Activated CD4-positive, alpha-beta T cell treated with anti-CD3 and anti-CD28 coated beads for 36 hours (primary cell): Measurements from ENCODE around the gene PPDPF. TPM values are rescaled to one million over a fixed set of nuclear protein-coding genes. Genes with fewer than 3 reads are reported as not detected.

Experiments used
- ATAC-seq: fragments of 200-7000 bp; cut with Tn5 transposase; one replicate; pipeline ENCODE4 v1.10.0; 2021; ENCODE audit warnings: mild to moderate bottlenecking, moderate library complexity
- CTCF ChIA-PET: fragments of 350-600 bp; sonication (Branson Sonifier 250); formaldehyde crosslinking; loops from one replicate; lab custom pipeline; 2021; ENCODE audit warnings: antibody characterized with exemption; lab: Charles Lee
- POLR2A ChIA-PET: fragments of 350-600 bp; sonication (Branson Sonifier 250); formaldehyde crosslinking; loops from one replicate; lab custom pipeline; 2021; ENCODE audit warnings: antibody characterized with exemption, inconsistent platforms; lab: Charles Lee
- DNase-seq: peaks from one replicate; pipeline ENCODE4 v3.0.0-alpha.2; 2020
- H3K27ac Mint-ChIP-seq: one replicate; pipeline ENCODE4 v1.8.0; 2021; ENCODE audit warnings: mixed read lengths
- H3K27me3 Mint-ChIP-seq: one replicate; pipeline ENCODE4 v1.8.0; 2021; ENCODE audit warnings: mixed read lengths
- H3K36me3 Mint-ChIP-seq: one replicate; pipeline ENCODE4 v1.8.0; 2021; ENCODE audit warnings: low read depth, mixed read lengths
- H3K4me1 Mint-ChIP-seq: one replicate; pipeline ENCODE4 v1.8.0; 2021; ENCODE audit warnings: mixed read lengths
- H3K4me3 Mint-ChIP-seq: one replicate; pipeline ENCODE4 v1.8.0; 2021; ENCODE audit warnings: mild to moderate bottlenecking, moderate library complexity, mixed read lengths
- H3K9me3 Mint-ChIP-seq: one replicate; pipeline ENCODE4 v1.8.0; 2021; ENCODE audit warnings: low read depth, mixed read lengths
- intact Hi-C, 2 experiments: fragments of 100-400 bp; cut with DNase I in 1 of 2; cut with micrococcal nuclease in 1 of 2; formaldehyde crosslinking; loops; one replicate each; pipeline versions ENCODE4 v1.14.2 to v1.15.1; 2022 to 2024; cut with DNase I, micrococcal nuclease
- total RNA-seq, 2 experiments: library from RNA; stranded (reverse); gene quantifications; one replicate each; pipeline ENCODE4 v1.2.3, GENCODE V29; 2021

Gene PPDPF
- total RNA-seq, 2 experiments from 2014 or later = 119 to 133 TPM

GRCh38 chr20:63490416-63490815 lies 30.1 kb upstream of the PPDPF start:
- intact Hi-C loops = no loop called here
- DNase-seq (no peak), ATAC-seq (no peak)
- CTCF ChIA-PET = no interaction called here
- no peaks in the 10 kb centered on the region for H3K4me1 Mint-ChIP-seq
- no peak overlapping the region for H3K4me3 Mint-ChIP-seq
- H3K27ac Mint-ChIP-seq = no peak overlapping the region
- H3K27me3 Mint-ChIP-seq = peaks cover 10% of the 10 kb centered on the region
- H3K36me3 Mint-ChIP-seq = no peaks in the 10 kb centered on the region
- POLR2A ChIA-PET = interaction anchor here (0.6 kb wide), 1 partner anchor 24 kb away, joined by 7 read pairs; no protein-coding TSS in a partner anchor
- no peaks in the 10 kb centered on the region for H3K9me3 Mint-ChIP-seq

GRCh38 chr20:63491078-63491477 lies 29.5 kb upstream of the PPDPF start:
- ATAC-seq (no peak), DNase-seq (no peak)
- no peaks in the 10 kb centered on the region for H3K9me3 Mint-ChIP-seq
- H3K4me1 Mint-ChIP-seq = no peaks in the 10 kb centered on the region
- POLR2A ChIA-PET = interaction anchor here (0.6 kb wide), 1 partner anchor 24 kb away, joined by 7 read pairs; no protein-coding TSS in a partner anchor
- CTCF ChIA-PET = no interaction called here
- intact Hi-C loops = no loop called here
- no peak overlapping the region for H3K4me3 Mint-ChIP-seq
- no peaks in the 10 kb centered on the region for H3K36me3 Mint-ChIP-seq
- H3K27me3 Mint-ChIP-seq = peaks cover 10% of the 10 kb centered on the region
- no peak overlapping the region for H3K27ac Mint-ChIP-seq

GRCh38 chr20:63491635-63492230 lies 28.8 kb upstream of the PPDPF start:
- Mint-ChIP-seq H3K9me3 (no peaks in the 10 kb centered on the region), H3K27me3 (peaks cover 8% of the 10 kb centered on the region), H3K27ac (no peak overlapping the region), H3K4me1 (peaks cover 2% of the 10 kb centered on the region), H3K4me3 (no peak overlapping the region), H3K36me3 (no peaks in the 10 kb centered on the region)
- DNase-seq = no peak
- CTCF ChIA-PET = no interaction called here
- POLR2A ChIA-PET = no interaction called here
- no peak for ATAC-seq
- intact Hi-C loops = no loop called here

- ChIA-PET CTCF (no interaction called here), POLR2A (no interaction called here)
- intact Hi-C loops = no loop called here
- Mint-ChIP-seq H3K4me1 (peaks cover 2% of the 10 kb centered on the region), H3K9me3 (no peaks in the 10 kb centered on the region), H3K27ac (no peak overlapping the region), H3K4me3 (no peak overlapping the region), H3K36me3 (no peaks in the 10 kb centered on the region), H3K27me3 (peaks cover 12% of the 10 kb centered on the region)
- DNase-seq = no peak
- ATAC-seq = no peak
Measured at GRCh38 chr20:63492518-63492917, 28.0 kb upstream of the PPDPF start.

- DNase-seq (no peak), ATAC-seq (no peak)
- intact Hi-C loops = no loop called here
- no peaks in the 10 kb centered on the region for H3K9me3 Mint-ChIP-seq
- no peak overlapping the region for H3K27ac Mint-ChIP-seq
- H3K36me3 Mint-ChIP-seq = no peaks in the 10 kb centered on the region
- CTCF ChIA-PET = no interaction called here
- H3K4me1 Mint-ChIP-seq = peaks cover 2% of the 10 kb centered on the region
- POLR2A ChIA-PET = no interaction called here
- peaks cover 14% of the 10 kb centered on the region for H3K27me3 Mint-ChIP-seq
- no peak overlapping the region for H3K4me3 Mint-ChIP-seq
Measured at GRCh38 chr20:63492982-63493381, 27.6 kb upstream of the PPDPF start.

- H3K36me3 Mint-ChIP-seq = no peaks in the 10 kb centered on the region
- CTCF ChIA-PET = no interaction called here
- POLR2A ChIA-PET = no interaction called here
- intact Hi-C loops = no loop called here
- H3K4me1 Mint-ChIP-seq = peaks cover 2% of the 10 kb centered on the region
- no peak overlapping the region for H3K27ac Mint-ChIP-seq
- H3K9me3 Mint-ChIP-seq = no peaks in the 10 kb centered on the region
- no peak for ATAC-seq
- no peak for DNase-seq
- H3K27me3 Mint-ChIP-seq = peaks cover 14% of the 10 kb centered on the region
- H3K4me3 Mint-ChIP-seq = no peak overlapping the region
Measured at GRCh38 chr20:63493563-63494020, 27.0 kb upstream of the PPDPF start.

GRCh38 chr20:63494084-63494419 lies 26.5 kb upstream of the PPDPF start:
- Mint-ChIP-seq H3K27me3 (peaks cover 14% of the 10 kb centered on the region), H3K36me3 (no peaks in the 10 kb centered on the region), H3K9me3 (no peaks in the 10 kb centered on the region), H3K27ac (no peak overlapping the region), H3K4me3 (no peak overlapping the region), H3K4me1 (peaks cover 2% of the 10 kb centered on the region)
- no peak for ATAC-seq
- intact Hi-C loops = no loop called here
- POLR2A ChIA-PET = no interaction called here
- CTCF ChIA-PET = no interaction called here
- no peak for DNase-seq

- CTCF ChIA-PET = interaction anchor here (0.7 kb wide), 2 partner anchors 10 to 282 kb away, joined by 3 read pairs; no protein-coding TSS in a partner anchor
- H3K4me1 Mint-ChIP-seq = peaks cover 2% of the 10 kb centered on the region
- POLR2A ChIA-PET = no interaction called here
Measured at GRCh38 chr20:63494420-63495166, 26.0 kb upstream of the PPDPF start.

GRCh38 chr20:63495167-63495720 lies 25.3 kb upstream of the PPDPF start:
- DNase-seq (no peak), ATAC-seq (no peak)
- ChIA-PET POLR2A (no interaction called here), CTCF (interaction anchor here (0.7 to 1.7 kb wide), 5 partner anchors 10 to 283 kb away, joined by 3 to 5 read pairs (median 4); no protein-coding TSS in a partner anchor)
- Mint-ChIP-seq H3K9me3 (no peaks in the 10 kb centered on the region), H3K4me1 (peaks cover 2% of the 10 kb centered on the region), H3K27me3 (peaks cover 14% of the 10 kb centered on the region), H3K36me3 (no peaks in the 10 kb centered on the region), H3K27ac (no peak overlapping the region), H3K4me3 (no peak overlapping the region)
- intact Hi-C loops = no loop called here

More at GRCh38 chr20:63494420-63495166, 26.0 kb upstream of the PPDPF start:
- Mint-ChIP-seq H3K36me3 (no peaks in the 10 kb centered on the region), H3K27me3 (peaks cover 14% of the 10 kb centered on the region), H3K4me3 (no peak overlapping the region), H3K27ac (no peak overlapping the region), H3K9me3 (no peaks in the 10 kb centered on the region)
- ATAC-seq = no peak
- DNase-seq = no peak
- intact Hi-C loops = no loop called here

- ATAC-seq (peak; percentile 80), DNase-seq (peak; percentile 88)
- H3K9me3 Mint-ChIP-seq = no peaks in the 10 kb centered on the region
- H3K4me1 Mint-ChIP-seq = peaks cover 2% of the 10 kb centered on the region
- peak overlapping the region; percentile 43 for H3K4me3 Mint-ChIP-seq
- POLR2A ChIA-PET = interaction anchor here (0.8 kb wide), 1 partner anchor 193 kb away, joined by 3 read pairs; no protein-coding TSS in a partner anchor
- intact Hi-C loops = loop anchor here (1.0 to 2.0 kb wide), 3 partner anchors 24 to 41 kb away; partner anchors contain the start of genes PPDPF (in 2 of the 2) and PTK6 (in 1 of the 2)
- no peak overlapping the region for H3K27ac Mint-ChIP-seq
- CTCF ChIA-PET = interaction anchor here (0.6 to 1.7 kb wide), 10 partner anchors 12 to 666 kb away, joined by 3 to 7 read pairs (median 3); partner anchors contain the start of gene PTK6
- peaks cover 14% of the 10 kb centered on the region for H3K27me3 Mint-ChIP-seq
- no peaks in the 10 kb centered on the region for H3K36me3 Mint-ChIP-seq
Measured at GRCh38 chr20:63495741-63496595, 24.6 kb upstream of the PPDPF start.
